NCI-H510A treated with DMSO at 0.1 percent for 48 hours (cell line): Measurements from ENCODE around the gene PNPT1.
A peak's percentile ranks its signal among the peaks of the same experiment; 100 is the strongest.
"Not testable (repeated sequence)": the region's sequence is repeated elsewhere in the genome, so short reads cannot be mapped to it uniquely, and the experiment has no call there.

Experiments used
- DNase-seq: peaks from one replicate; lab custom pipeline; 2025; lab: John Stamatoyannopoulos, UW

Gene PNPT1

DNA sequence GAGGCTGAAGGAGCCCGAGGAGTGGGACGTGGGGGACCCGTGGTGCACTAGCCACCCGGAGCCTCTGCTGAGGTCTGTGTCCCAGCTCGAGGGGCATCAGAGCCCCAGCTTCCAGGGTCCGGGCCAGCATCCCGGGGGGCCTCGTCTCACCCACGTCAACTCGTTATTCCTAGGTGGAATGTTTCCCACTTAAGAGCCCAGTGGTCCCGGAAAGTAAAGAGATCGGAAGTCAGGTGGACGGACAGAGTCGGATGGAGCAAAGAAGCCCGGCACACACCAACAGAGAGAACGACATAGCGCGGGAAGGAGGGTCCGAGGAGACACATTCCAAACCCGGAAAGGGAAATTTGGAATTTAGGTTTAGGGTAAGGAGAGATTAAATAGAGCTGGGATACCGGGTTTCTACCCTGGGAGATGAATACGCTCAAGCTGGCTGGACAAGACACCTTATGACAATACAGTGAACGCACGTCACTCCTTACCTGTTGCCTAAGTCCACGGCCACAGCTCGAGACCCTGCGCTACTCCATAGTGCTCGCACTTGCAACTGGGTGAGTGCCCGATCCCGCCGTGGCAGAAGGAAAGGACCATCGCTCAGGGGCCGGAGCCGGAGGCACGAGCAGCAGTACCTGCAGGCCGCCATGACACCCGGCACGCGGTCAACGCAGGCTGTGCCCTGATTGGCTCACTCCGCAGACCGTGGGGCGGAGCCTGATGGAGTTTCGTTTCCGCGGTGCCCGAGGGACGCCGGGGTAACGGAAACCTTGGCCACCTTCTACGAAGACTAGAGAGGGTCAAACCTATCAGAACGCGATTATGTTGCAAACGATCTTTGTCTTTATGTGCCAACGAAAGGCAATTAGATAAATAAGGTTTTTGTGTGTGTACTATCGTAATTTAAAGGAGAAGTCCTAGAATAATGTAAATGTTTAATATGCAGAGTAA is at the start of gene PNPT1:
TSS of gene PNPT1 (minus strand) at position 664 of the 945 bp plus-strand sequence. CDS start at position 643, 21 bp downstream.
- peak; percentile 95 for DNase-seq

DNA sequence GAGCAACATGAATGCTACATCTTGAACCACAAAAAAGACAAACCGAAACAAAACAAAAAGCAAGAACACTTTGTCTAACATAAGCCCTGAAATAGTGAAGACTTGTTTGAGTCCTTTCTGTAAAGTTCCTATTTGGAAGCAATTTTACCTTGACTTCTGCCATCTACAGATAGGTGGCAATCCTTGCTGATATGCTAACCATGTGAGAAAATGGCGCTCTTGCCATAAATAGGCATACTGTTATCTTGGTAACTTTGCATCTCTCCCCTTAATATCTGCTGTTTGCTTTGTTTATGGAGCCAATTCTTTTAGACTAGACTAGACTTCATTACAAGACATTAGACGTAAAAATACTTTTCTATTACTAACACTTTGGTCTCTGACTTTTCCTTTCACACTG is 49.4 kb upstream of the PNPT1 start:
- DNase-seq: no peak

DNA sequence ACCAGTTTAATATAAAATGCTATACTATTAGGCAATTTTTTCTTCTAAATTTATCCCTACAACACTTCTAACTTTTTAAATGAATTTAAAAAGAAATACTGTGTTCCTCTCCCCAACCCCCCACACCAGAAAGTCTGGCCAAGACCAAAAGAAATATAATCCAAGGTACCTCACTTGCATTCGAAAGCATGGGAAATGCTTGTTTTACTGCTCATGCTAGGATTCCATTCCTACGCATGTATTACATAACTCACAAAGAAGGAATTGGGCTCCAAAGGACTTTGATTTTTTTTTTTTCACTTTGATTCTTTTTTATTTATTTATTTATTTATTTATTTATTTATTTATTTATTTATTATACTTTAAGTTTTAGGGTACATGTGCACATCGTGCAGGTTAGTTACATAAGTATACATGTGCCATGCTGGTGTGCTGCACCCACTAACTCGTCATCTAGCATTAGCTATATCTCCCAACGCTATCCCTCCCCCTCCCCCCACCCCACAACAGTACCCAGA is 42.4 kb upstream of the PNPT1 start:
- DNase-seq: not testable (repeated sequence)

DNA sequence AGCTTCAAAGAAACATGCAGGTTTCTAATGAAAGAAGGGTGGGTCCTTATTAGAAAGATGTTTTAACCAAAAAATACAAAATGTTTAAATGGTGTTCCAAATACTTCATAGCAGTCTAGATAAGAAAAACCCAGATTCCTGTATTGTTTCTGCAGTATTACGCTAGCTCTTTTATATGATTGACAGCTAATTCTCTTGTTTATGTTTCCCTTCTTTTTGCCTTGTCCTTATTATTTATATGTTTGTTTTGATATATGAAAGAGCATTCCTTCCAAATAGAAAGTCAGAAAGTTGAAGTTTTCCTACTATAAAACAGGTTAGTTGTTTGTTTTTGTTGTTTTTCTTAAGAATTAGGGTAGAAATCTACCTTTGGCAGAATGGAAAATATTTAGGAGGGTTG is 41.1 kb upstream of the PNPT1 start:
- no peak for DNase-seq

DNA sequence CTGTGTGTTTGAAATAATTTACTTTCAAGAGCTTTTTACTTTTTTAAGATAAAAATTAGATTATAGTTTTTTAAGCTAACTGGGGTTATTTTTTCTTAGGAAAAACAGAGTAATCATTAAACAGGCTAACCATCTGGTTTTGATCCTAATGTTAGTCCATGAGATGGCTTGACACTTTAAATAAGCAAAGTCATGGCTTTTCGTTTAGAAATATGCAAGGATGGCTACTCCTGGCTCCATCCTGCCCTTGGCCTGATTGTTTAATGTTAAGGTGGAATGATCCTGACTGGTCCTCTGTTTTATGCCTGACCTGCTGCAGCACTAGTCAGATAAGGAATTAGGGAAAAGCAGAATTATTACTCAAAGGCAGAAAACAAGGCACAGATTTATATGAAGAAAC is 39.7 kb upstream of the PNPT1 start:
- DNase-seq: no peak

DNA sequence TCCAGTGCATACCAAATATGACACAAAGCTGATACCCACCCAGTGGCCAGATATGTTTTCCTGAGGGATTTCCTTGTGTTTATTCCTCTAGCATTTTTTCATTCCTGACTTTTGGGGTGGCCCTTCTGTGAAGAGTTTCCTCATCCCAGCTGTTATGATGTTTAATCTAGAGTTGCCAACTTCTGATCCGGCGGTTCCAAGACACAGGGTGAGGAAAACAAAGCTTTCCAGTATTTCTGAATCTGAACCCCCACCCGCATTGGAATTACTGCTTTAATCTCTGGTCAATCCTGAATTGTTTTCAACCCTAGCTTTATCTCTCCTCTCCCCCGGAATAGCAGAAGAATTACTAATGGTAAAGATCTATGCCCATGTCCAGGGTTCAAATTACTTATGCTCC is 39.2 kb upstream of the PNPT1 start:
- no peak for DNase-seq

DNA sequence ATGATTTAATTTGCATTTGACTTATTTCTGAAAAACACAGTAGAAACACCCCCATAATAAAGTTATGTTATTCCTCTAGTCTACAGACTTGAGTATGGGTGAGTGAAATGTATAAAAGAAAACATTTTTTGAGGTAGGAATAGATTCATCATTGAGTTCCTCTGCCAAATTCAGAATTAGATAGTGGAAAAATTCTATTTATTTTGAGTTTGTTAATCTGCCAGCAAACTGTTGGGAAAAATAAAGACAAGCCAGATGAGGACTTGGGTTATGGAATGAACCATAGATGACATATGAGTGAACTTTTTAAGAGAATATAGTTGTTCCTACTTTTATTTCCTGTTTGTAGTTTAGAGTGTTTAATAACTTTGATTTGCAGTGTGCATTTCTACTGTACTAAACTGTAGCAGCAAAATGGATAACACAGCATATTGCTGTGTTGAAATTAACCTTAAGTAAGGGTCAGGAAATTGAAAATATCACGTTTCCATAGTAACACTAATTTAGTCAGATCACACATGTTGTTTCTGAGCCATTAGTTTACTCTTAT is 35.6 kb upstream of the PNPT1 start:
- no peak for DNase-seq

DNA sequence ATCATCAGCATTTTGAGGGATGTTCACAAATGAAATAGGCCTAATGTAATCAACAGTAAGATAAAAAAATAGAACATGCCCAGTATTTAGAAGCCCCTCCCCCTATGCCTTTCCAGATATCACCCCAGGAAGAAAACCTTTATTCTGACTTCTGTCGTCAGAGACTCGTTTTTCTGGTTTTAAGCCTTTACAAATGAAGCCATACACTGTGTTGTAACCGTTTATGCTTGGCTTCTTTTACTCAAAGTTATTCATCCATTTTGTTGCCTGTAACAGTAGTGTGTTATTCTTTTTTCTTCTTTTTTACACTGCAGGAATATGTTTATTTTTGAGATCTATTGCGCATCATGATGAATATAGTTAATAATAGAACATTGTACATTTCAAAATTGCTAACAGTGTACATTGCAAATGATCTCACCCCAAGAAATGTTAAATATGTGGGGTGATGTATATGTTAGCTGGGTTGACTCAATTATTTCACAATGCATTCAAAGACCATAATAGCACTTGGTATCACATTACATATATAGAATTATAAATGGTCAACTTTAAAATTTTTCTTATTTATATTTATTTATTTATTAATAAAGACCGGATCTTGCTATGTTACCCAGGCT is 28.1 kb upstream of the PNPT1 start:
- DNase-seq: no peak

DNA sequence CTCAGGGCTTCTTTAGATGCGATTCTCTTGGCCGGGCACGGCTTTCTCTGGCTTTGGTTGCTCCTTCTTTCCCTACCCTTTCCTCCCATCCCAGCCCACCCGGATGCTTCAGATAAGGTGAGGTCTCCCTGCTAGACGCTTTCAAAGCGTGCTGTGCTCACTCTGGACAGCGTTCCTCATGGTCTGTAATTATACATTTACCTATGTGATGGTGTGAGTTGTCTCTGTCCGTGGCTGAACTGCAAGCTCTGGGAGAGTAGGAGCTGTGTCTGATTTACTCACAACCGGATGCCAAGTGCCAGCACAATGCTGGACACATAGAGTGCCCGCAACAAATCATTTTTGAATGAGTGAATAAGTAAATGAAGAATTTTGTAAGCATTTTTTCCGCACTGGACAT is 26.8 kb upstream of the PNPT1 start:
- DNase-seq: no peak

DNA sequence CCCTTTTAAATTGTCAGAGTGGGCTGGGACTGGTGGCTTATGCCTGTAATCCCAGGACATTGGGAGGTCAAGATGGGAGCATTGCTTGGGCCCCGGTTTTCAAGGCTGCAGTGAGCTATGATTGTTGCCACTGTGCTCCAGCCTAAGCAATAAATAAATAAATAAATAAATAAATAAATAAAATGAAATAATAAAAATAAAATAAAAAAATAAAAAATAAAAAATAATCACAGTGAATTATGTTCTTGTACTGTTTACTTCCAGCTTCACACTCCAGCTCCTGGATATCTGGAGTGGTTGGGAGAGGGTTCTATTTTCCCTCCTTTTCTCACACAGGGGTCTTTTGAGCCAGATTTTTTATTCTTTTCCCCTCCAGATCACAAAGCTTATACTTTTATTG is 26.2 kb upstream of the PNPT1 start:
- no peak for DNase-seq

- DNase-seq: peak; percentile 77
These were observed 24.7 kb upstream of the PNPT1 start for GRCh38 chr2:55718165-55719008.

DNA sequence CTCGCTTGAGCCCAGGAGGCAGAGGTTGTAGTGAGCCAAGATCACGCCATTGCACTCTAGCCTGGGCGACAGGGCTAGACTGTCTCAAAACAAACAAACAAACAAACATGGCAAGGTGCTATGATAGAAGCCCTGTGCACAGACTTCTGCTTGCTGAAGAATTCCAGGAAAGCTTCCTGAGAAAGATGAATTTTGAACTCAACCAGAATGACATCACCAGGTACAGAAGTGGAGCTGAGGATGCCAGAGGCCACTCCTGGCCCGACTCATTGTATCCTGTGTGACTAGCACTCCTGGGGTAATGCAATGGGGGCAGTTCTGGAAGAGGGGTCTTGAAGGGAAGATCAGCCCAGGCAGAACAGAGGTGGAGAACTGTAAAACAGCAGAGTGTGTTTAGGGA is 22.0 kb upstream of the PNPT1 start:
- no peak for DNase-seq

GRCh38 chr2:55715178-55715577 is 21.5 kb upstream of the PNPT1 start:
- not testable (repeated sequence) for DNase-seq

DNA sequence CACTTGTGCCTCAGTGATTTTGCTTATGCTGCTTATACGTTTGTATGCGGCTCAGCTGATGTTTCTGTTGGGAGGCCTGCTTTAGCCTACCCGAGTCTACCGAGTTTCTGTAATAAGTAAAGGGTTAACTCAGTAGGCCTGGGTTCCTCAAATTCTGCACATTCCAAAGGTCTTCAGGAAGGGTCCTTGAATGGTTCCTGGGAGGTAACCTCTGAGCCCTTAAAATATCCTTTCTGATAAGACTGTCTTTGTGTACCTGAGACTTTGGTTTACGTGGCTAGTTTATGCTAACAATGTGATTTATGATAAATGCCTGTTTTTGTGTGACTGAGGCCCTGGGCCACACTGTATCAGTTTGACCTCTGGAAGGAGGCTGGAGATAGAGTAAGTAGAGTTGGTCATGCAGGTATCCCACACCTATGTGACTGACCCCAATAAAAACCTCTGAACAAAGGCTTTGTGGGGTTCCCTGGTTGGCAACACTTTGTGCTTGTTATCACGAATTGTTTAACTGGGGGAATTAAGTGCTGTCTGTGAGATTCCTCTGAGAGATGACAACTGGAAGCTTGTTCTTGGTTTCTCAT is 18.9 kb upstream of the PNPT1 start:
- DNase-seq: no peak

DNA sequence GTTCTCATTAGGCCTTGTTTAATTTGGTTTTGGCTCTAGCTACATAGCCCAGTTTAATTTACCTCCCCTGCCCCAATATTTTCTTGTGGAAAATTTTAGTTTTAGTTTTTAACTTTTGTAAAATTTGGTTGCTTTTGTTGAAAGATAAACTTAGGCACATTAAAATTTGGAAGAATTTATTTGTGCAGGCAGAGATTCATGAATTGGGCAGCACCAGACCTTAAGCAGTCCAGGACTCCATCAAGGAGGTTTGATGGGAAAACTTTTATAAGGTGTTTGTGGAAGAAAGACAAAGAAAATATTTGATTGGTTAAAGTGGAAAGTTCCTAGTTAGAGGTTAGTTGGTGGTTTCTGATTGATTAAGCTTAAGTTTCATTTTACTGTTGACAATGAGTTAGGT is 16.4 kb upstream of the PNPT1 start:
- DNase-seq: no peak

GRCh38 chr2:55707751-55708150 is 14.1 kb upstream of the PNPT1 start:
- no peak for DNase-seq

DNA sequence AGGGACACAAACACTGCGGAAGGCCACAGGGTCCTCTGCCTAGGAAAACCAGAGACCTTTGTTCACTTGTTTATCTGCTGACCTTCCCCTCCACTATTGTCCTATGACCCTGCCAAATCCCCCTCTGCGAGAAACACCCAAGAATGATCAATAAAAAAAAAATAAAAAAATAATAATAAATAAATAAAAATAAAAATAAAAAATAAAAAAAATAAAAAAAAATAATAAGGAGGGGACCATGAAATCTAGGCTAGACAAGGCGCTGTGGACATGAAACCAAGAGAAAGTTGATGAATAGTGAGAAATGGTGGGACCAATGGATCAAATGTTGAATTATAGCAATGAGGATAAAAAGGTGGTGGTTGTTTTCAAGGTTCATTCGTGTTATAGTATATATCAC is 12.6 kb upstream of the PNPT1 start:
- not testable (repeated sequence) for DNase-seq

DNA sequence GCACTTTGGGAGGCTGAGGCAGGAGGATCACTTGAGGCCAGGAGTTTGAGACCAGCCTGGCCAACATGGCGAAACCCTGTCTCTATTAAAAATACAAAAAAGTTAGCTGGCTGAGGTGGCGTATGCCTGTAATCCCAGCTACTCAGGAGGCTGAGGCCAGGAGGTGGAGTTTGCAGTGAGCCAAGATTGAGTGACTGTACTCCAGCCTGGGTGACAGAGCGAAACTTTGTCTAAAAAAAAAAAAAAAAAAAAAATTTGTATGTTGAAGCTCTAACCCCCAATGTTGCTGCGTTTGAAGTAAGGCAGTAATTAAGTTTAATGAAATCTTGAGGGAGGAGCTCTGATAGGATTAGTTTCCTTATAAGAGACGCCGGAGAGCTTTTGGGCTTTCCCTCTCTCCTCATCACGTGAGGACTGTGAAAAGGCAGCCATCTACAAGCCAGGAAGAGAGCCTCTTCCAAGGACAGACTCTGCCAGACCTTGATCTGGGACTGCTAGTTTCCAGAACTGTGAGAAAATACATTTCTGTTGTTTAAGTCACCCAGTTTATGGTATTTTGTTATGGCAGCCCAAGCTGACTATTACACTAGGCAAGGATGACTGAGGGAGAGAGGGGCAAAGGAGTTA is 11.5 kb upstream of the PNPT1 start:
- no peak for DNase-seq

- DNase-seq: no peak
These were observed 9.7 kb upstream of the PNPT1 start for GRCh38 chr2:55703350-55703749.

DNA sequence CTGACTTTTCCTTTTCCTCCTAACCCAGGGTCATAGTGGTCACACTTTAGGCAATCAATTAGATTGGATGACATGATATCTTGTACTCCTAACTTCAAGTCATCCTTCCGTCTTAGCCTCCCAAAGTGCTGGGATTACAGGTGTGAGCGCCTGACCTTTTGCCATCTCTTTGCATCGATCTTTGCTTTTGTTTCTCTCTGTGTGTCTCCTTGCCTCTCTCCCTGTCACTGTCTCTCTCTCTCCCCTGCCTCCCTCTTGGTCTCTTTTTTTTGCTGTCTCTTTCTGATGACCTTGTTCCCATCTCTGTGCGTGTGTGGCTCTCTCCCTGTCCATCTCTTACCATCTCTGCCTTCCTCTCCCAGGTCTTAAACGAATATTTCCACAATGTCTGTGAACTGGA is 904 bp downstream of the PNPT1 start:
- DNase-seq: not testable (repeated sequence)

GRCh38 chr2:55672630-55673029 is 21.0 kb downstream of the PNPT1 start:
- no peak for DNase-seq
